LNCaP clone FGC (cell line): ENCODE results near the gene SLC9A5.
A peak's percentile ranks its signal among the peaks of the same experiment; 100 is the strongest.

ENCODE experiments used
- DNase-seq: peaks from one replicate; pipeline ENCODE4 v3.0.0-alpha.2; 2011; ENCODE audit warnings: low read depth
- H3K4me3 ChIP-seq: 2 replicates; pipeline ENCODE4 v1.5.1; 2011; ENCODE audit warnings: mild to moderate bottlenecking, low read depth, low read length, control low read depth
- CTCF ChIP-seq: IDR thresholded peaks from 2 replicates; pipeline ENCODE4 v1.5.1; 2012; ENCODE audit warnings: mild to moderate bottlenecking; ENCODE audit not compliant: control insufficient read depth, insufficient read depth; ENCODE audit errors: extremely low read depth

Gene SLC9A5

GRCh38 chr16:67283826-67284555, 35.2 kb downstream of the SLC9A5 start:
- DNase-seq: no peak
- TF ChIP-seq CTCF: no peak
- H3K4me3 ChIP-seq: no peak overlapping the region

GRCh38 chr16:67284699-67285646, 36.2 kb downstream of the SLC9A5 start:
- DNase-seq: peak; percentile 23
- no peak overlapping the region for H3K4me3 ChIP-seq
- peak; percentile 64 for TF ChIP-seq CTCF

DNA sequence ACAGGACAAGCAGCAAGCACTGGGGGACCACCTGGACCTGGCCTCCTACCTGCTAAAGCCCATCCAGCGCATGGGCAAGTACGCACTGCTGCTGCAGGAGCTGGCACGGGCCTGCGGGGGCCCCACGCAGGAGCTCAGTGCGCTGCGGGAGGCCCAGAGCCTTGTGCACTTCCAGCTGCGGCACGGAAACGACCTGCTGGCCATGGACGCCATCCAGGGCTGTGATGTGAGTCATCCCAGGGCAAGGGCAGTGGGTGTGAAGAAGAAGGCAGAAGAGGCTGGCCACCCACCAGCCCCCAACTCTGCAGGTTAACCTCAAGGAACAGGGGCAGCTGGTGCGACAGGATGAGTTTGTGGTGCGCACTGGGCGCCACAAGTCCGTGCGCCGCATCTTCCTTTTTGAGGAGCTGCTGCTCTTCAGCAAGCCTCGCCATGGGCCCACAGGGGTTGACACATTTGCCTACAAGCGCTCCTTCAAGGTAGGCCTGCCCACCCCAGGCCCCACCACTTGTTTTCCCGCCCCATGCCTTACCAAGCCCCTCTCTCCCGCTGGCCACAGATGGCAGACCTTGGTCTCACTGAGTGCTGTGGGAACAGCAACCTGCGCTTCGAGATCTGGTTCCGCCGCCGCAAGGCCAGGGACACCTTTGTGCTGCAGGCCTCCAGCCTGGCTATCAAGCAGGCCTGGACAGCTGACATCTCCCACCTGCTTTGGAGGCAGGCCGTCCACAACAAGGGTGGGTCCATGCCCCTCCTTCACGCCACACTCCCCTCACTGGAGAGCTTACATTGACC, 37.9 kb downstream of the SLC9A5 start:
- no peak for DNase-seq
- no peak for TF ChIP-seq CTCF
- H3K4me3 ChIP-seq: no peak overlapping the region

- no peak for TF ChIP-seq CTCF
- no peak for DNase-seq
- no peak overlapping the region for H3K4me3 ChIP-seq
Observed at GRCh38 chr16:67287960-67288359, 39.2 kb downstream of the SLC9A5 start.

DNA sequence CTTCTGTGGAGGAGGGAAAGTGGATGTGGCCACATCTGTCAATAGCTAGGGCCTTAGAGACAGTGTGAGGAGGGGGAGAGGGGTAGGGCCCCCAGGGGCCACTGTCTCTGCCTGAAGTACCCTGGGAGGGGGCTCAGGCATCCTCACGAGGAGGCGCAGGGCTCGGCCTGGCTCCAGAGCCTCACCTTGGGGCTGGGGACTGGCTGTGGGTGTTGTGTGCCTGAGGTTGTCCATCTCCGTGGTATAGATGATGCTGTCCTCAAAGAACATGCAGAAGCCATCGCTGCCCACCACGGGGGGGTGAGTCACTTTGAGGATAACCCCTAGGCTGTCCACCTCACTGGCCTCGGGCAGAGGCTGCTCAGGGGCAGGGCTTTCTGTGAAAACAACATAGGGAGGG, 42.7 kb downstream of the SLC9A5 start:
- DNase-seq: no peak
- TF ChIP-seq CTCF: no peak
- H3K4me3 ChIP-seq: no peak overlapping the region

- no peak for TF ChIP-seq CTCF
- H3K4me3 ChIP-seq: no peak overlapping the region
- no peak for DNase-seq
Observed at GRCh38 chr16:67294171-67294757, 45.5 kb downstream of the SLC9A5 start.
